Hematopoietic multipotent progenitor cell treated with erythropoietin and hydrocortisone succinate and interleukin-3 and kit ligand, for 4 days (in vitro differentiated cells): ENCODE results near the gene NAGLU.
A peak's percentile ranks its signal among the peaks of the same experiment; 100 is the strongest.
"Not testable (repeated sequence)": the region's sequence is repeated elsewhere in the genome, so short reads cannot be mapped to it uniquely, and the experiment has no call there.

ENCODE experiments used
- DNase-seq: peaks from one replicate; pipeline ENCODE4 v3.0.0-alpha.2; 2015

NAGLU gene

GRCh38 chr17:42521666-42522262, 14.3 kb upstream of the NAGLU start:
- DNase-seq: no peak

GRCh38 chr17:42522263-42522790, 13.7 kb upstream of the NAGLU start:
- DNase-seq: no peak

DNA sequence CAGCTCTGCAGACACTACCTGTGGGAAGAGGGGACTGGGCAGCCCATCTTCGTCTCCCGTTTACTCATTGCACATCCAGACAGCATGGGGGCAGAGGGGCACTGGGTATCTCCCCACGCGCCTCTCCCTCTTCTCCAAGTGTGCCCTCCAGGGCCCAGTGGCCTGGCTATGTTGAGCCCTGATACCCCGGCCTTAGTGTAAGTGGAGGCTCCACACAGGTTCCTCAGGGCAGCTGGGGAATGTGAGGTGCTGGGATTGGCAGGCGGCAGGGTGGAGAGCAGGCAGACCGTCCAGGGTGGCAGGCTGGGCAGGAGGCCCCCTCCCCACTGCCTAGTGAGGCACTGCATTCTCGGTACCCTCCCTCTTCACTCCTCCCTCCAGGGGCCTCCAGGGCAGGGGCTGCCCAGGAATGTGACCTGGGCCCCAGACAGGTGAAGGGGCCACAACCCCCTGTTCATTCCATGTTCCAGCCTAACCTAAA, 13.2 kb upstream of the NAGLU start:
- DNase-seq: no peak

DNA sequence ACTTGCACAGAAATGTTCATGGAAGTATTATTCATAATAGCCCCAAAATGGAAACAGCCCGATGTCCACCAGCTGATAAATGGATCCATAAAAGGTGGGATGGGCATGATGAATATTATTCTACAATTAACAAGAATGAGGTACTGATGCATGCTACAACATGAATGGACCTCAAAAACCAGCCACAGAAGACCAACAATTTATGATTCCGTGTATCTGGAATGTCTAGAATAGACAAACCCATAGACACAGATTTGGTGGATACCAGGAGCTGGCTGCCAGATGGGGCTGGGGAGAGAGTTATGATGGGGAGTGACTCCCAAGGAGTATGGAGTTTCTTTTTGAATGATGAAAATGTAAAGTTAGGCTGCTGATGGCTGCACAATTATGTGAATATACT, 10.8 kb upstream of the NAGLU start:
- no peak for DNase-seq

- no peak for DNase-seq
These were observed 10.0 kb upstream of the NAGLU start for GRCh38 chr17:42526031-42526444.

GRCh38 chr17:42527932-42528331, 8.1 kb upstream of the NAGLU start:
- DNase-seq: no peak

DNA sequence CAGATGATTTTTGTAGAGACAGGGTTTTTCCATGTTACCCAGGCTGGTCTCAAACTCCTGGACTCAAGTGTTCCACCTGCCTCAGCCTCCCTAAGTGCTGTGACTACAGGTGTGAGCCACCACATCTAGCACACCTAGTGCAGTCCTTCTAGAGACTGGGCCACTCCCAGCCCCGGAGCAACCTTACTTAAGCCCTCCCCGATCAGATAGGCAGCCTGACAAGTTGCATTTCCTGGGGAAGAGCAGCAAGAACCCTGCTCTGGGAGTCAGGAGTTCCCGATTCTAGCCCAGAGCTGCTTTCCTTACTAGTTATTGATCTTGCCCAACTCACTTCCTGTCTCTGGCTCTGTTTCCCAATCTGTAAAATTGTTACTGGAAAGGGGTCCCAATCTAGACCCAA, 7.0 kb upstream of the NAGLU start:
- DNase-seq: no peak

- no peak for DNase-seq
These were observed 5.0 kb upstream of the NAGLU start for GRCh38 chr17:42530952-42531454.

GRCh38 chr17:42531455-42532354, 4.3 kb upstream of the NAGLU start:
- DNase-seq: peak; percentile 79

DNA sequence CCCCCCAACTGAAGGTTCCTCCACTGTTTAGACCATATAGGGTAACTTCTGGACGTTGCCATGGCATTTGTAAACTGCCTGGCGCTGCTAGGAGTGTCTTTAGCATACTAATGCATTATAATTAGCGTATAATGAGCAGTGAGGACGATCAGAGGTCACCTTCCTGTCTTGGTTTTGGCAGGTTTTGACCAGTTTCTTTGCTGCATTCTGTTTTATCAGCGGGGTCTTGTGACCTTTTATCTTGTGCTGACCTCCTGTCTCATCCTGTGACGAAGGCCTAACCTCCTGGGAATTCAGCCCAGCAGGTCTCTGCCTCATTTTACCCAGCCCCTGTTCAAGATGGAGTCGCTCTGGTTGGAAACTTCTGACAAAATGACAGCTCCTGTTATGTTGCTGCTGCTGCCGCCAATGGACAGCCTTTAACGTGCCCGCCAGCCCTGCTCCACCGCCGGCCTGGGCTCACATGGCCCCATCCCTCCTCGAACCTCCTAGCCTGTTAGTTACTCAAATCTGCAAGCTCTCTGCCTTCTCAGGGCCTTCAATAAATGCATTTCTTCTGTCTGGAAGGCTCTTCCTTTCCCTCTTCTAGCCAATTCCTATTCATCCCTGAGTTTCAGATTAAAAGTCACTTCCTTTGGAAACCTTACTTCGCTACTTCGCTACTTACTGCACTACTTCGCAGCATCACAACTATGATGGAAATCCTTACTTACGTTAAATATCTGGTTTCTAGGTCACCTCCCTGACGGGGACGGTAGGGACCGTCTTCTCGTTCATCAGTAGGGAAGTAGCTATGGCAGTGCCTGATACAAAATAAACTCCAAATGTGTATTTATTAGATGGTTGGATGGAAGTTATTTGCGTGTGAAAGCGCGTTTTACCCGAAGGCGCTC, 640 bp upstream of the NAGLU start:
- no peak for DNase-seq

DNA sequence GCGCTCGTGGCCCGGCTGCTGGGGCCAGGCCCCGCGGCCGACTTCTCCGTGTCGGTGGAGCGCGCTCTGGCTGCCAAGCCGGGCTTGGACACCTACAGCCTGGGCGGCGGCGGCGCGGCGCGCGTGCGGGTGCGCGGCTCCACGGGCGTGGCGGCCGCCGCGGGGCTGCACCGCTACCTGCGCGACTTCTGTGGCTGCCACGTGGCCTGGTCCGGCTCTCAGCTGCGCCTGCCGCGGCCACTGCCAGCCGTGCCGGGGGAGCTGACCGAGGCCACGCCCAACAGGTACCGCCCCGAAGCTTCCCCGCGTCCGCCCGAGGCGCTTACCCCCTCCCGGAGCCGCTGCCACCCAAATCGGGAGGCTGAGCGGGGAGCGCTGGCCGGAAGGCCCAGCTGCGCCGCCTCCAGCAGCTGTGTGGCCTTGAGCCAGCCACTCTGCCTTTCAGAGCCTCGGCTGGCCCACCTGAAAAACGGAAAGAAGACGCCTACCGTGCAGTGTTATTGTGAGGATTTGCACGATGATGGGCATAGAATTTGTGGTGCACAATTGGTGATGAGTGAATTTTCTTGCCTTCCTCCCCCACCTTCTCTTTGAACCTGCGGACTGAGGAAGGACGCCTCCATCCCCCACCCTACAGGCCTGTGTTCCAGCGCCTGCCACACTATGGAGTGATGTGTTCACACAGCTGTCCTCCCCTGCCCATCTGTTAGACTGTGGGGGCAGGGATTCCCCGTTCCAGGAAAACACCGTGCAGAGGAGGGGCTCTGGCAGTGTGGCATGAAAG, 523 bp downstream of the NAGLU start:
- peak; percentile 91 for DNase-seq

- no peak for DNase-seq
These were observed 1.2 kb downstream of the NAGLU start for GRCh38 chr17:42537156-42537805.

DNA sequence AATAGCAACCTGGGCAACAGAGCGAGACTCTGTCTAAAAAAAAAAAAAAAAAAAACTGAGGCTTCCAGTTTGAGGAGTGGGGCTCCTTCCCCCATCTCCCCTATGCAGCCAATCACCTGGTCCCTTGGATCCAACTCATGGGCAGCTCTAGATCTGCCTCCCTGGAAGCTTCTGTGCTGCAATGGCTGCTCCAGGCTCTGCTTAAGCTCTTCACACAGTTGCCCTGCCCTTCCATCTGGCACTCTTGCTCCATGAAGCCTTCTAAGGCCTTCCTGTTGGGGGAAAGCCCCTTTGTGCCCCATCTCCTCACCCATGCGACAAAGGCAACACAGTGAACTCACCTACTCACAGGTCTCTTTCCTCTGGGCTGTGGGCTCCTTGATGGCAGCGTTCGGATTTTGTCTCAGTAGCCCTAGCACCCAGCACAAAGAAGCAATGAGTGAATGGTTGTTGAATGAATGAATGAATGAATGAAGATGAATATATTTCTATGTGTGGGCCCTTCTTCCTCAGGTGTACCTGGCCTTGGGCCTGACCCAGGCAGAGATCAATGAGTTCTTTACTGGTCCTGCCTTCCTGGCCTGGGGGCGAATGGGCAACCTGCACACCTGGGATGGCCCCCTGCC, 1.9 kb downstream of the NAGLU start:
- no peak for DNase-seq

- no peak for DNase-seq
These were observed 2.4 kb downstream of the NAGLU start for GRCh38 chr17:42538482-42538881.

- not testable (repeated sequence) for DNase-seq
These were observed 4.5 kb downstream of the NAGLU start for GRCh38 chr17:42540558-42540957.

DNA sequence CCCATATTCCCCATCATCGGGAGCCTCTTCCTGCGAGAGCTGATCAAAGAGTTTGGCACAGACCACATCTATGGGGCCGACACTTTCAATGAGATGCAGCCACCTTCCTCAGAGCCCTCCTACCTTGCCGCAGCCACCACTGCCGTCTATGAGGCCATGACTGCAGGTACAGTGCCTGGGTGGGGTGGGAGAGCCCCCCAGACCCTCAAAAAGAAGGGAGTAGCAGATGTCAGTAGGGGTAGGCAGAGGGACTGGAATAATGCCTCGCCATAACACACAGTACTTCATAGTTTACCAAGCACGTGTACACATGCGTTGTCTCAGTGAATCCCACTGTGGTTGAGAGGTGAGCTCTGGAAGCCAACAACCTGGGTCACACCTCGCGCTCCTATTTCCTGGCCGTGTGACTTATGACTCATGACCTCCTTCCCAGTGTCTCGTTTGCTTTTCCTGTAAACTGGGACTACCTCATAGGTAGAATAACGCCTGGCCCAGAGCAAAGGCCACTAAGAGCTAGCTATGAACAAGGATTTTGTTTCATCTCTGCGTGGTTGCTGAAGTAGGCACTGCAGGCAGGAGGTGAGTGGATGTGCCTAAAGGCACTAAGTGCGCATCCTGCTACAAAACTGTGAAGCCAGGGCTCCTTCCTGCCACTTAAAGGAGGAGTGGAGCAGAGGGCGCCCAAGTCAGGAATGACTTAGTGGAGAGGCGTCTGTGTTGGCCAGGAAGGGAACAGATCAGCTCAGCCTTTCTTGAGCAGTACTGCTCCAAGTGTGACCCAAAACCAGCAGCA, 5.2 kb downstream of the NAGLU start:
- no peak for DNase-seq

DNA sequence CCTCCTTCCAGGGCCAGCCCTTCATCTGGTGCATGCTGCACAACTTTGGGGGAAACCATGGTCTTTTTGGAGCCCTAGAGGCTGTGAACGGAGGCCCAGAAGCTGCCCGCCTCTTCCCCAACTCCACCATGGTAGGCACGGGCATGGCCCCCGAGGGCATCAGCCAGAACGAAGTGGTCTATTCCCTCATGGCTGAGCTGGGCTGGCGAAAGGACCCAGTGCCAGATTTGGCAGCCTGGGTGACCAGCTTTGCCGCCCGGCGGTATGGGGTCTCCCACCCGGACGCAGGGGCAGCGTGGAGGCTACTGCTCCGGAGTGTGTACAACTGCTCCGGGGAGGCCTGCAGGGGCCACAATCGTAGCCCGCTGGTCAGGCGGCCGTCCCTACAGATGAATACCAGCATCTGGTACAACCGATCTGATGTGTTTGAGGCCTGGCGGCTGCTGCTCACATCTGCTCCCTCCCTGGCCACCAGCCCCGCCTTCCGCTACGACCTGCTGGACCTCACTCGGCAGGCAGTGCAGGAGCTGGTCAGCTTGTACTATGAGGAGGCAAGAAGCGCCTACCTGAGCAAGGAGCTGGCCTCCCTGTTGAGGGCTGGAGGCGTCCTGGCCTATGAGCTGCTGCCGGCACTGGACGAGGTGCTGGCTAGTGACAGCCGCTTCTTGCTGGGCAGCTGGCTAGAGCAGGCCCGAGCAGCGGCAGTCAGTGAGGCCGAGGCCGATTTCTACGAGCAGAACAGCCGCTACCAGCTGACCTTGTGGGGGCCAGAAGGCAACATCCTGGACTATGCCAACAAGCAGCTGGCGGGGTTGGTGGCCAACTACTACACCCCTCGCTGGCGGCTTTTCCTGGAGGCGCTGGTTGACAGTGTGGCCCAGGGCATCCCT, 7.4 kb downstream of the NAGLU start:
- DNase-seq: no peak

GRCh38 chr17:42544874-42545283, 8.8 kb downstream of the NAGLU start:
- no peak for DNase-seq
